HG03095 (cell line): ENCODE results near the gene MLLT3.
"Not testable (repeated sequence)": the region's sequence is repeated elsewhere in the genome, so short reads cannot be mapped to it uniquely, and the experiment has no call there.

ENCODE experiments used
- ATAC-seq: cut with Tn5 transposase; IDR thresholded peaks from one replicate; pipeline ENCODE4 v1.9.1; 2021; ENCODE audit warnings: moderate library complexity; ENCODE audit not compliant: unreplicated experiment

The MLLT3 gene

DNA sequence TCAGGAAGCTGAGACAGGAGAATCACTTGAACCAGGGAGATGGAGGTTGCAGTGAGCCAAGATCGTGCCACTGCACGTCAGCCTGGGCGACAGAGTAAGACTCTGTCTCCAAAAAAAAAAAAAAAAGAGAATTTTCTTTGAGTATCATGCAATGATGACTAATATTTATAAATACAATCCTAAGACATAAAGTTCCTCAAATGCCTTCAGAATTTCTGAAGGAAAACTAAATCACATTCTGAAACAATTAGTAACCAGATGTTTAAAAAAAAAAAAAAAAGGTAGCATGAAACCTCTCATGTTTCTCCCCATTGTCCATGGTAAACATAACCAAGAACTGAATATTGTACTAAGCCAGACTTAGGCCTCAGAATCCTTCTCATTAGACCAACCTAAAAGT is 23.1 kb downstream of the MLLT3 start:
- ATAC-seq, result no peak

DNA sequence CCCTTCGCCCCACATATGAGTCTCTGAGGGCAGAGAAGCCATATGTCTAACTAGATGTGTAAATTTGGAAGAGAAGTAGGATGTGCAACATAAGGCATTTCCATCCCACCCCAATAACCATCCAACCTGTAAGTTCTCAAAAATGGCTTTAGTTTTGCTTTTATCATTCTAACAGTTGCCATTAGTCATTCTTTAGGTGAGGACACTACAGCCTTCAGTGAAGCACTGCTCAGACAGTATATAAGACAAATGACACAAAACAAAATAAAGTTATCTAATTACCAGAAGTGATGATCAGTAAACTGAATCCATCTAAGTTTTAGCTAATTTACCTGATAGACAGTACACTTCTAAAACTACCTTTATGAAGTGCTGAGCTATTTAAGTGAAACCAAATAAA is 23.9 kb downstream of the MLLT3 start:
- no peak for ATAC-seq

DNA sequence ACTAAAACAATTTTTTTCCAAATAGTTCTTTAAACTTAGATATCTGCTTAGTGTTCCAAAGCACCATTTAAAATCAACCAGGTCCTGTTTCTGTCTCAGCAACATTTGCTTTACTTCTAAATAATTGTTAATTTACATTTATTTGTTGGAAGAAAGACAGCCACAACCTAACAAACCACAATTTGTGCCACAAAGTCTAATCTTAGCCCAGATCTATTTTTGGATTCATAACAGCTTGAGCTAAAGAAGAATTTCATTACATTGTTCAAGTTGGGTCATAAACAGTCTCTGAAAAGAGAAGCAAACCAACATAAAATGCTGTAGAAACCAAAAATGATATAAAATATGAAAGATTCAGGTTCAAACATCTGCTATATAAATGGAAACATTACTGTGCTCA is 24.4 kb downstream of the MLLT3 start:
- ATAC-seq, result no peak

DNA sequence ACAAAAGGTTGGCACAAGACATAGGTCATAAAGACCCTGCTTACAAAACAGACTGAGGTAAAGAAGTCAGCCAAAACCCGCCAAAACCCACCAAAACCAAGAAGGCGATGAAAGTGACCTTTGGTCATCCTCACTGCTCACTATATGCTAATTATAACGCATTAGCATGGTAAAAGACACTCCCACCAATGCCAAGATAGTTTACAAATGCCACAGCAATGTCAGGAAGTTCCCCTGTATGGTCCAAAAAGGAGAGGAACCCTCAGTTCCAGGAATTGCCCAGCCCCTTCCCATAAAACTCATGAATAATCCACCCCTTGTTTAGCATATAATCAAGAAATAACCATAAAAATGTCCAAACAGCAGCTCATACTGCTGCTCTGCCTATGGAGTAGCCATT is 27.7 kb downstream of the MLLT3 start:
- no peak for ATAC-seq

- no peak for ATAC-seq
Observed at GRCh38 chr9:20593537-20593936, 28.8 kb downstream of the MLLT3 start.

GRCh38 chr9:20593105-20593504 is 29.2 kb downstream of the MLLT3 start:
- ATAC-seq, result no peak

DNA sequence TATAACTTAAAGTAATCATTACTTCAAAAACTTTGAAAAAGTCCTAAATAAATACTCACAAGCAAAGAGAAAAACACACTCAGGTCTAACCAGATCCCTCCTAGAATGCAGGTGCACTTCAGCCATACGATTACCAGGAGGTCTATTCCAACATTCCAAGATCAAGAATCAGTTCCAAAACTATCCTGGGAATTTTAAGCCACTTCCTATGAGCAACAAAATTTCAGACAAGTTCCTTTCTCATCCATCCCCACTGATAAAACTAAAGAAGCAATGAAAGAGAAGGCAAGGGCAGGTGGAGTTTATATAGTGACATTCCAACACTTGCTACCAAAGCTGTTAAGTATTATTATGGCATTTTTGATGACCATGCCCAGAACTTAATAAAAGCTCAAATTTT is 29.6 kb downstream of the MLLT3 start:
- ATAC-seq, result no peak

DNA sequence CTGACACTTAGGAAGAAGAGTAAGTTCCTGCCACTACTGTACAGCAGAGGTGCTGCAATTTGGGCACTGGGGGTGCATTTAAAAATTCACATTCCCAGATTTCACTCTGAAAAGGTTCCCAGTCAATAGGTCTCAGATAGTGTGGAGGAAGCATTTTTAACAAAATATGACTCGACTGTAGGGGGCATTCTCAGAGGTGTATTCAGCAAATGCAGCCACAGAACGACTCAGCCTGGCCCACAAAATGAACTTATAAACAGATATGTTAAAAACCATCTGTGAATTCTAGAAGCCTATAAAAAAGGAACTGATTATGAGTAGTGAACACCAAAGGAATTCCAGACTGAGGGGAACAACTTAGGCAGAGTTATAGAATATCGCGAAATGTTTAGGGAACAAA is 31.1 kb downstream of the MLLT3 start:
- ATAC-seq, result no peak

DNA sequence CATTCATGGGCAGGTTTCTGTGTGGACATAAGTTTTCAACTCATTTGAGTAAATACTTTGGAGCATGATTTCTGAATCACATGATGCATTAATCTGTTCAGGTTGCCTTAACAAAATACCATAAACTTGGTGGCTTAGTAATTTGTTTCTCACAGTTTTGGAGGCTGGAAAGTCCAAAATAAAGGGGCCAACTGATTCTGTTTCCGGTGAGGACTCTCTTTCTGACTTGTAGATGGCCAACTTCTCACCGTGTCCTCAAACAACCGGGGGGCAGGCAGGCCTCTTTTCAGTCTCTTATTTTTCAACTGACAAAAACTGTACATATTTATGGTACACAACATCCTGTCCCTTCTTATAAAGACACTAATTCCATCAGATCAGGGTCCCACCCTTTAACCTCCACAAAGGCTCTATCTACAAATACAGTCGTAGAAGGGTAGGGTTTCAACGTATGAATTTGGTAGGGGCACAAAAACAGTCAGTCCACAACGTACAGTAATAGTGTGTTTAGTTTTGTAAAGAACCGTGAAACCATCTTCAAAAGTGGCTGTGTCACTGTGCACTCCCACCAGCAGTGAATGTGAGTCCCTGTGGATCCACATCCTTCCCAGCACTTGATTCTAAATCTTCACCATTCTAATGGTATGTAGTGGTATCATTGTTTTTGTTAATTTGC is 37.2 kb downstream of the MLLT3 start:
- no peak for ATAC-seq

DNA sequence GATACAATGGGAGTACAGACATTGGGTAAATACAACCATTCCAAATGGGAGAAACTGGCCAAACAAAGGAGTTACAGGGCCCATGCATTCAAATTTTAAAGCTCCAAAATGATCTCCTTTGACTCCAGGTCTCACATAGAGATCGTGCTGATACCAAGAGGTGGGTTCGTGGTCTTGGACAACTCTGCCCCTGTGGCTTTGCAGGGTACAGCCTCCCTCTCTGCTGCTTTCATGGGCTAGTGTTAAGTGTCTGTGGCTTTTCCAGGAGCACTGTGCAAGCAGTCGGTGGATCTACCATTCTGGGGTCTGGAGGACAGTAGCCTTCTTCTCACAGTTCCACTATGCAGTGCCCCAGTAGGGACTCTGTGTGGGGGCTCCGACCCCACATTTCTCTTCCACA is 39.2 kb downstream of the MLLT3 start:
- not testable (repeated sequence) for ATAC-seq

- peak; percentile 60 for ATAC-seq
Observed at GRCh38 chr9:20582150-20582549, 40.1 kb downstream of the MLLT3 start.

GRCh38 chr9:20580673-20581072 is 41.6 kb downstream of the MLLT3 start:
- no peak for ATAC-seq

GRCh38 chr9:20579524-20580314 is 42.6 kb downstream of the MLLT3 start:
- no peak for ATAC-seq

DNA sequence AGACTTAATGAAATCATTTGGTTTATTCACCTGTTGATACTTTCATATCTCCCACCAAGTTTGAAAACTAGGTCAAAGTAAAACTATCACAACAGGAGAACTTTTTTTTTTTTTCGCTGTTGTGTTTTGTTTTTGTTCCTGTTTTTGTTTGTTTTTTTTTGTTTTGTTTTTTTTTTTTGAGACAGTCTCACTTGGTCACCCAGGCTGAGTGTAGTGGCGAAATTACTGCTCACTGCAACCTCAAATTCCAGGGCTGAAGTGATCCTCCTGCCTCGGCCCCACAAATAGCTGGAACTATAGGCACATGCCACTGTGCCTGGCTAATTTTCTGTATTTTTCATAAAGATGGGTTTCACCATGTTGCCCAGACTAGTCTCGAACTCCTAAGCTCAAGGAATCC is 49.3 kb downstream of the MLLT3 start:
- peak; percentile 40 for ATAC-seq

DNA sequence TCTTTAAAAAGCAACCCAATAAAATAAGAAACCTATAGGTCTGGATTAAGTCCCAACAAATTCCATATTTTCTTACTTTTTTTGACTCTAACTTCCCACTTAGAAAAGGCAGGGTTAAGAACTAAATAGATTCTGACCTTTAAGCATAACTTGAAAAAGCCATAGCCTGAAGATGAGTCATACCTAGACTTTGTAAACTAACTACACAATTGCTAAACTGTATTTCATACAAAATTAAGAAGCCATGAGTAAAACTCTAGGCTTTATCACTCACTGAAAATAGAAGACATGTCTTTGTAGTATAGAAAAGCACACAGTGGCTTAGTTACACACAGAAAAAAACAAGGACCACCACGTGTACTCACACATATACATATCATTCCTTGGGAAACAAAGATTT is 51.5 kb downstream of the MLLT3 start:
- ATAC-seq, result no peak

GRCh38 chr9:20570087-20570486 is 52.2 kb downstream of the MLLT3 start:
- ATAC-seq, result no peak

GRCh38 chr9:20569525-20569924 is 52.8 kb downstream of the MLLT3 start:
- ATAC-seq, result no peak

- no peak for ATAC-seq
Observed at GRCh38 chr9:20568400-20568799, 53.9 kb downstream of the MLLT3 start.

GRCh38 chr9:20566401-20566800 is 55.9 kb downstream of the MLLT3 start:
- ATAC-seq, result no peak

DNA sequence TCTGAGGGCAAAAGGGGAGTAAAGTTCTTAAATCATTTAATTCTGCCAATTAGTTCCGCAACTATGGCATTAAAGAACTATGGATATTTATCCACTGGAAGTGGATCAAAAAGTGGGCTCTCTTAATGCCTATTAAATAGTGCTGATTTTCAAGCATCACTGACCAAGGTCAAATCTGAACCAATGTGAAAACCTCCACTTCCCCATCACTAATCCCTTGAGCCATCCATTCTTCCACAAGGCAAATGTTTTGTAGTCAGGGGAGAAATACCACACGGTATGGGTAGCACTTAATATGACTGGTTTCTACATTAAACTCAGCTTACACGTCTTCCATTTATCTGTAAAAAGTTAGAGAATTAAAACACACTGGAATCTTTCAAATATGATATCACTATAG is 57.6 kb downstream of the MLLT3 start:
- ATAC-seq, result no peak

DNA sequence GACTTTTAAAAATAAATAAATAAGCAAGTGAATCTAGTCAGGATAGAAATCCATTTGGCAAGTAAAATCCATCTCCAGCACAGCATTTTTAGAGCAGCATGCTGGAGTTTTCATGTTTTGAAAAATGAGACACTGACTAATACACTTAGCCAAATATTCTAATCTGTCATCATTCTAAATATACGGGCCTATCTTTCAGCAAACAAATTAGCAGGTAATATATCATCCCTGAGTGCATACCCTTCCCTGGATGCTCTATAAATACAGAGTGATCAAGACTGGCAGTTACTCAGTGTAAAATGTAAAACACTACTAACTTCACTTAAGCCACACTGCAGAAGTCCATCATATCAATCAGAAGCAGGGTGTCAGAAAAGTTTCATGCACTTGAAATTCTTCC is 58.4 kb downstream of the MLLT3 start:
- no peak for ATAC-seq

DNA sequence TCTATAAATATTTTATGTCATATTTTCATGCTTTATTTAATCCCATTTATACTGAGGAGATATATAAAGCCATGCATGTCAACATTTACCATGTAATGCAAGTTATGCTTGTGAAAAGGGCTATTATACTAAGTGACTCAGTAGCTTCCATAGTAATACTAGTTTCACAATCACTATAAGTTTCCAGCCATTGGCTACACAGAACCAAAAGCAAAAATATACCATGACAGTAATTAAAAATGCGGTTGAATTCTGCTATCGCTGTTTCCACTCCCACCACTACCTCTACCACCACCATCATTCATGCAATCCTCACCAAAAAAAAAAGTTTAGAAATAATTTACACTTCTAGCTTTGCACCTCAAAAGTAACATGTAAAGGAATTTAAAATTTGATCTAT is 60.2 kb downstream of the MLLT3 start:
- ATAC-seq, result no peak

DNA sequence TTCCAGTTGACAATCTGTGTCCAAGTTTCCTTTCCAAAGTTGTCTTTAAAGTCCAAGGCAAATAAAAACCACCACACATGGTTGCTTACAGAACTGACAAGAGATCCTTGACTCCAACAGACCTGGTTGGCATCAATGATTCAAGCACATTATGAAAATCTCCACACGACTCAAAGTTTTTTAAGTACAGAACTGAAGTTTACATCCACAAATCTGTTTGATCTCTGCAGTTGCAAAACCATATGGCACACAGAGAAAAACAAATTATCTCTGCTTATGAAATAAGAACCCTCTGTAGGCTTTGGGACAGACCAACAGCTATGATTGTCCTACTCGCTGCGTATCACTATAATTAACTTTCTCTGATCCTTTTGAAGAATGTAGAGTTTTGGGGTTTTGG is 60.8 kb downstream of the MLLT3 start:
- no peak for ATAC-seq
